Measurements from ENCODE around the gene PUM2. TPM values are rescaled to one million over a fixed set of nuclear protein-coding genes. Genes with fewer than 3 reads are reported as not detected.

The PUM2 gene
- total RNA-seq, 2 donors from 2014 or later: 114 to 126 TPM

GRCh38 chr2:20393986-20394385 is 43.3 kb upstream of the PUM2 start:
- Mint-ChIP-seq H3K27me3 (ENCODE audit: insufficient read depth) (peaks cover 7% of the 10 kb centered on the region), H3K27ac (no peak overlapping the region), H3K36me3 (ENCODE audit: low read depth) (no peaks in the 10 kb centered on the region), H3K9me3 (no peaks in the 10 kb centered on the region), H3K4me3 (no peak overlapping the region), H3K4me1 (peaks cover 3% of the 10 kb centered on the region)
- Histone ChIP-seq H3K36me3 (ENCODE audit: control insufficient read depth, insufficient read depth, low read length) (no peaks in the 10 kb centered on the region), H3K27ac (ENCODE audit: low read depth, low read length) (no peak overlapping the region), H3K27me3 (ENCODE audit: control insufficient read depth, insufficient read depth, low read length, poor library complexity, severe bottlenecking) (peaks cover 8% of the 10 kb centered on the region), H3K4me3 (ENCODE audit: low read length) (no peak overlapping the region), H3K9me3 (ENCODE audit: control insufficient read depth, low read length) (no peaks in the 10 kb centered on the region), H3K9ac (ENCODE audit: extremely low read depth, low read length, poor library complexity, severe bottlenecking) (no peak overlapping the region), H3K4me1 (ENCODE audit: control insufficient read depth, insufficient read depth, low read length) (no peaks in the 10 kb centered on the region)
- TF ChIP-seq CTCF (conservative IDR thresholded peaks at IDR 0.05): no peak
- 94 to 95% methylated on average over 3 to 4 of the region's 4 CpGs for WGBS, 2 experiments (ENCODE audit: insufficient coverage in 1 of 2, insufficient read length in 1 of 2)
- DNase-seq: no peak

- no peaks in the 10 kb centered on the region for H3K9me3 Mint-ChIP-seq
- 88 to 96% methylated on average over 5 to 8 of the region's 8 CpGs for WGBS, 2 experiments (ENCODE audit: insufficient coverage in 1 of 2, insufficient read length in 1 of 2)
- no peak overlapping the region for H3K27ac Mint-ChIP-seq
- DNase-seq: no peak
- H3K27me3 ChIP-seq (ENCODE audit: control insufficient read depth, insufficient read depth, low read length, poor library complexity, severe bottlenecking): peaks cover 3% of the 10 kb centered on the region
- no peak for TF ChIP-seq CTCF (conservative IDR thresholded peaks at IDR 0.05)
- peaks cover 7% of the 10 kb centered on the region for H3K27me3 Mint-ChIP-seq (ENCODE audit: insufficient read depth)
- H3K36me3 Mint-ChIP-seq (ENCODE audit: low read depth): no peaks in the 10 kb centered on the region
- H3K4me3 ChIP-seq (ENCODE audit: low read length): no peak overlapping the region
- H3K4me1 Mint-ChIP-seq: no peaks in the 10 kb centered on the region
- no peak overlapping the region for H3K4me3 Mint-ChIP-seq
- H3K9ac ChIP-seq (ENCODE audit: extremely low read depth, low read length, poor library complexity, severe bottlenecking): no peak overlapping the region
- H3K9me3 ChIP-seq (ENCODE audit: control insufficient read depth, low read length): no peaks in the 10 kb centered on the region
- no peaks in the 10 kb centered on the region for H3K4me1 ChIP-seq (ENCODE audit: control insufficient read depth, insufficient read depth, low read length)
- no peaks in the 10 kb centered on the region for H3K36me3 ChIP-seq (ENCODE audit: control insufficient read depth, insufficient read depth, low read length)
- H3K27ac ChIP-seq (ENCODE audit: low read depth, low read length): no peak overlapping the region
These were observed 41.5 kb upstream of the PUM2 start for GRCh38 chr2:20391951-20392699.

- H3K36me3 Mint-ChIP-seq (ENCODE audit: low read depth): no peaks in the 10 kb centered on the region
- H3K27me3 Mint-ChIP-seq (ENCODE audit: insufficient read depth): peaks cover 5% of the 10 kb centered on the region
- H3K36me3 ChIP-seq (ENCODE audit: control insufficient read depth, insufficient read depth, low read length): no peaks in the 10 kb centered on the region
- no peak overlapping the region for H3K27ac ChIP-seq (ENCODE audit: low read depth, low read length)
- no peaks in the 10 kb centered on the region for H3K4me1 Mint-ChIP-seq
- H3K27me3 ChIP-seq (ENCODE audit: control insufficient read depth, insufficient read depth, low read length, poor library complexity, severe bottlenecking): no peaks in the 10 kb centered on the region
- H3K9me3 ChIP-seq (ENCODE audit: control insufficient read depth, low read length): no peaks in the 10 kb centered on the region
- H3K4me1 ChIP-seq (ENCODE audit: control insufficient read depth, insufficient read depth, low read length): no peaks in the 10 kb centered on the region
- 95 to 96% methylated on average over 5 to 7 of the region's 7 CpGs for WGBS, 2 experiments (ENCODE audit: insufficient coverage in 1 of 2, insufficient read length in 1 of 2)
- H3K4me3 ChIP-seq (ENCODE audit: low read length): no peak overlapping the region
- H3K9me3 Mint-ChIP-seq: no peaks in the 10 kb centered on the region
- TF ChIP-seq CTCF (conservative IDR thresholded peaks at IDR 0.05): no peak
- no peak overlapping the region for H3K27ac Mint-ChIP-seq
- DNase-seq: no peak
- H3K4me3 Mint-ChIP-seq: no peak overlapping the region
- H3K9ac ChIP-seq (ENCODE audit: extremely low read depth, low read length, poor library complexity, severe bottlenecking): no peak overlapping the region
These were observed 40.0 kb upstream of the PUM2 start for GRCh38 chr2:20390524-20391123.

Data from endodermal cell (in vitro differentiated cells).